Upper lobe of left lung (tissue), 6 donors: ENCODE measurements around the gene SPATA31A7. TPM values are rescaled to one million over a fixed set of nuclear protein-coding genes. Genes with fewer than 3 reads are reported as not detected.
"Not testable (repeated sequence)": the region's sequence is repeated elsewhere in the genome, so short reads cannot be mapped to it uniquely, and the experiment has no call there.

Experiments
- ATAC-seq, 2 donors: fragments of 200-7000 bp; cut with Tn5 transposase; one replicate each; pipeline ENCODE4 v1.9.1; 2022; ENCODE audit warnings: mild to moderate bottlenecking in 2 of 2, moderate library complexity in 2 of 2; ENCODE audit not compliant: low FRiP score in 2 of 2
- DNase-seq, 2 donors: peaks; one replicate each; pipeline ENCODE4 v3.0.0-alpha.2; 2019 to 2020
- H3K27ac ChIP-seq, 4 donors: fragments of 200-600 bp; sonication (generic); one replicate each; pipeline ENCODE4 v1.5.1; 2016 to 2019
- H3K27me3 ChIP-seq, 4 donors: fragments of 200-600 bp; sonication (generic); one replicate each; pipeline ENCODE4 v1.5.1; 2017 to 2019
- H3K36me3 ChIP-seq, 4 donors: fragments of 200-600 bp; sonication (generic); one replicate each; pipeline ENCODE4 v1.5.1; 2016 to 2019
- H3K4me1 ChIP-seq, 4 donors: fragments of 200-600 bp; sonication (generic); one replicate each; pipeline ENCODE4 v1.5.1; 2018 to 2019
- H3K4me3 ChIP-seq, 4 donors: fragments of 200-600 bp; sonication (generic); one replicate each; pipeline ENCODE4 v1.5.1; 2017 to 2019; ENCODE audit warnings: mild to moderate bottlenecking in 2 of 4, moderate library complexity in 1 of 4
- H3K9me3 ChIP-seq, 4 donors: fragments of 200-600 bp; sonication (generic); one replicate each; pipeline ENCODE4 v1.5.1; 2018 to 2019
- WGBS, 2 donors: methylation state at CpG; one replicate each; pipeline ENCODE4 v1.1.5; 2017 to 2018; 5-methylcytosine and 5-hydroxymethylcytosine counted together
- small RNA-seq, 4 donors: library from RNA; depleted of rRNA; stranded (forward); fragments of <200 nt; gene quantifications; one replicate each; pipeline ENCODE3, GENCODE V24; 2016
- total RNA-seq, 6 donors: library from RNA; depleted of rRNA in 4 of 6; stranded (reverse); fragments of >200 nt in 4 of 6; gene quantifications; one replicate each; pipeline versions ENCODE4 v1.1.0 to v1.2.1, GENCODE V29; 2016 to 2021
- donor health status: DM: no; HTN: no; CAD: no; lungs with moderate emphysema.
- donor health status: DM: no; HTN: yes; CAD: no; lungs with severe emphysema.

Gene SPATA31A7
- not detected for total RNA-seq

GRCh38 chr9:61189736-61190135, at the start of gene SPATA31A7:
Gene SPATA31A7, plus strand, starts transcription at chr9:61190036. Its CDS starts 29 bp downstream, at chr9:61190065.
- H3K4me1 ChIP-seq, DNase-seq, H3K36me3 ChIP-seq, H3K27me3 ChIP-seq, ATAC-seq, H3K4me3 ChIP-seq, H3K27ac ChIP-seq, H3K9me3 ChIP-seq: not testable (repeated sequence)
- WGBS, 2 donors, result no CpG with 5 or more reads among the region's 7 CpGs

GRCh38 chr9:61226438-61226837, 36.6 kb downstream of the SPATA31A7 start:
- ATAC-seq, H3K4me1 ChIP-seq: not testable (repeated sequence)
- WGBS, 2 donors, result no CpG with 5 or more reads among the region's 4 CpGs

More at GRCh38 chr9:61226438-61226837, 36.6 kb downstream of the SPATA31A7 start:
- DNase-seq, H3K4me3 ChIP-seq, H3K27ac ChIP-seq, H3K27me3 ChIP-seq, H3K36me3 ChIP-seq, H3K9me3 ChIP-seq: not testable (repeated sequence)

Small RNAs within 50 kb of the gene (small RNA-seq; reads per million reads assigned to genes)
- 0 reads per million in 4 donors for gene BX005040.2
